HepG2 (cell line): ENCODE results near the gene ALDH4A1. TPM values are rescaled to one million over a fixed set of nuclear protein-coding genes. Genes with fewer than 3 reads are reported as not detected.

Source experiments
- CHCHD3 ChIP-seq: sonication (generic); formaldehyde crosslinking; IDR thresholded peaks from 2 replicates; pipeline ENCODE4 v1.8.0; 2022; ENCODE audit warnings: mild to moderate bottlenecking, missing genetic modification reagents, moderate library complexity
- DMAP1 ChIP-seq: IDR thresholded peaks from 2 replicates; pipeline ENCODE4 v1.6.1; 2016
- FOSL1 ChIP-seq: sonication (generic); formaldehyde crosslinking; IDR thresholded peaks from 2 replicates; pipeline ENCODE4 v1.9.0; 2021; ENCODE audit warnings: missing genetic modification reagents, borderline replicate concordance
- HOXA5 ChIP-seq: sonication (generic); formaldehyde crosslinking; IDR thresholded peaks from 2 replicates; pipeline ENCODE4 v1.4.0; 2020; ENCODE audit warnings: missing genetic modification reagents
- KDM3A ChIP-seq: IDR thresholded peaks from 2 replicates; pipeline ENCODE4 v1.6.1; 2018; ENCODE audit warnings: low read depth, missing compliant biosample characterization
- MAX ChIP-seq: IDR thresholded peaks from 2 replicates; pipeline ENCODE4 v1.6.1; 2012; ENCODE audit warnings: inconsistent platforms
- MIER2 ChIP-seq: IDR thresholded peaks from 2 replicates; pipeline ENCODE4 v1.6.1; 2016; ENCODE audit warnings: missing biosample characterization, missing genetic modification reagents
- NR2F6 ChIP-seq, 2 experiments: IDR thresholded peaks; 2 replicates each; pipeline ENCODE4 v1.6.1; 2016; ENCODE audit warnings: antibody characterized with exemption in 1 of 2, mild to moderate bottlenecking in 1 of 2
- SMC3 ChIP-seq: IDR thresholded peaks from 2 replicates; pipeline ENCODE4 v1.6.1; 2011; ENCODE audit warnings: low read length, improper control_type of control experiment
- TCF12 ChIP-seq, 2 experiments: fragments of 450-650 bp in 1 of 2; sonication (generic) in 1 of 2; formaldehyde crosslinking in 1 of 2; IDR thresholded peaks; 2 replicates each; pipeline versions ENCODE4 v1.6.1 to v1.8.0; 2017 to 2022; ENCODE audit warnings: antibody characterized with exemption in 1 of 2, mild to moderate bottlenecking in 1 of 2, missing genetic modification reagents in 1 of 2, moderate library complexity in 1 of 2
- TRIM22 ChIP-seq: fragments of 450-650 bp; IDR thresholded peaks from 2 replicates; pipeline ENCODE4 v1.6.1; 2017
- ZBTB37 ChIP-seq: sonication (generic); formaldehyde crosslinking; IDR thresholded peaks from 2 replicates; pipeline ENCODE4 v1.4.0; 2020; ENCODE audit warnings: mild to moderate bottlenecking, missing genetic modification reagents
- ZNF557 ChIP-seq: sonication (generic); formaldehyde crosslinking; IDR thresholded peaks from 2 replicates; pipeline ENCODE4 v1.4.0; 2020; ENCODE audit warnings: missing genetic modification reagents
- ZNF646 ChIP-seq: sonication (generic); formaldehyde crosslinking; IDR thresholded peaks from 2 replicates; pipeline ENCODE4 v1.9.0; 2021; ENCODE audit warnings: mild to moderate bottlenecking, missing genetic modification reagents
- ZNF784 ChIP-seq: sonication (generic); formaldehyde crosslinking; IDR thresholded peaks from 2 replicates; pipeline ENCODE4 v1.5.1; 2020; ENCODE audit warnings: missing genetic modification reagents, mild to moderate bottlenecking, borderline replicate concordance
- ZNF792 ChIP-seq: IDR thresholded peaks from 2 replicates; pipeline ENCODE4 v1.6.1; 2016
- ZSCAN22 ChIP-seq: sonication (generic); formaldehyde crosslinking; IDR thresholded peaks from 2 replicates; pipeline ENCODE4 v1.4.0; 2020; ENCODE audit warnings: mild to moderate bottlenecking, missing genetic modification reagents
- polyA plus RNA-seq, 8 experiments: library from polyadenylated mRNA; depleted of rRNA in 3 of 8; stranded (reverse) in 7 of 8; unstranded in 1 of 8; fragments of >200 nt; fragmentation: Illumina TruSeq in 4 of 8; extraction: Trizol in 4 of 8; gene quantifications; 2 replicates each; pipeline versions ENCODE4 v1.2.1 to v1.2.3, GENCODE V29; 2011 to 2016; ENCODE audit warnings: low read depth in 4 of 8, missing spikeins in 1 of 8, mixed read lengths in 1 of 8; ENCODE audit not compliant: insufficient read depth in 1 of 8
- total RNA-seq, 5 experiments: library from RNA; depleted of rRNA; stranded (reverse); fragments of >200 nt; fragmentation: Illumina TruSeq; extraction: Trizol; gene quantifications; 2 replicates each; pipeline ENCODE4 v1.2.3, GENCODE V29; 2016; ENCODE audit warnings: low read depth in 1 of 5

Gene ALDH4A1
- total and polyA plus RNA-seq, 2 of the 13 experiments (the other 11 are each of a cell fraction or from before 2014, with no cell fraction given): 76.4 to 240 TPM

GRCh38 chr1:18902523-18903290 is at the start of gene ALDH4A1 (continued):
- 0 out of 2 replicates have a peak, but pooled peaks have one; percentile 19 for TF ChIP-seq ZNF784 (CRISPR knock-in tag)
- no peak for TF ChIP-seq ZBTB37
- TF ChIP-seq ZNF792 (CRISPR knock-in tag): peak; percentile 17
- TF ChIP-seq TCF12 (IDR thresholded peaks at IDR 0.05): no peak
- TF ChIP-seq TCF12 (CRISPR knock-in tag; IDR thresholded peaks at IDR 0.05): no peak
- peak; percentile 58; the same call in 1 of the 2 replicates for TF ChIP-seq HOXA5
- no peak for TF ChIP-seq KDM3A (CRISPR knock-in tag)
- TF ChIP-seq ZNF646 (CRISPR knock-in tag): no peak
- TF ChIP-seq DMAP1: peak; percentile 44; the same call in 1 of the 2 replicates
- no peak for TF ChIP-seq ZSCAN22 (CRISPR knock-in tag)
- no peak for TF ChIP-seq FOSL1 (CRISPR knock-in tag)
- no peak for TF ChIP-seq TRIM22
- TF ChIP-seq SMC3: no peak
- no peak for TF ChIP-seq ZNF557 (CRISPR knock-in tag)
- no peak for TF ChIP-seq MIER2
- TF ChIP-seq MAX: peak; percentile 95
- no peak for TF ChIP-seq NR2F6 (IDR thresholded peaks at IDR 0.05)
- no peak for TF ChIP-seq NR2F6 (CRISPR knock-in tag; IDR thresholded peaks at IDR 0.05)
- no peak for TF ChIP-seq CHCHD3 (CRISPR knock-in tag)
